Skeletal muscle satellite cell (primary cell): ENCODE data around the gene FCN3.

Source experiments
- H3K27me3 ChIP-seq: 2 replicates; pipeline ENCODE4 v1.7.0; 2013; ENCODE audit warnings: low read length; ENCODE audit not compliant: control insufficient read depth, insufficient read depth
- H3K36me3 ChIP-seq: 2 replicates; pipeline ENCODE4 v1.7.0; 2013; ENCODE audit warnings: mild to moderate bottlenecking, control low read depth, low read length; ENCODE audit not compliant: insufficient read depth
- H3K4me1 ChIP-seq: 2 replicates; pipeline ENCODE4 v1.7.0; 2013; ENCODE audit warnings: low read length; ENCODE audit not compliant: control insufficient read depth, insufficient read depth
- H3K4me2 ChIP-seq: 2 replicates; pipeline ENCODE4 v1.7.0; 2013; ENCODE audit warnings: mild to moderate bottlenecking, low read length
- H3K4me3 ChIP-seq: 2 replicates; pipeline ENCODE4 v1.7.0; 2013; ENCODE audit warnings: low read length
- H3K9ac ChIP-seq: 2 replicates; pipeline ENCODE4 v1.7.0; 2013; ENCODE audit warnings: mild to moderate bottlenecking, low read depth, low read length, moderate library complexity
- H3K9me3 ChIP-seq: replicated peaks from 2 replicates; pipeline ENCODE4 v1.7.0; 2013; ENCODE audit warnings: mild to moderate bottlenecking, control low read depth, low read length
- small RNA-seq: library from RNA; depleted of rRNA; stranded (forward); fragments of <200 nt; gene quantifications from one replicate; pipeline ENCODE3, GENCODE V24; 2012

FCN3 gene

DNA sequence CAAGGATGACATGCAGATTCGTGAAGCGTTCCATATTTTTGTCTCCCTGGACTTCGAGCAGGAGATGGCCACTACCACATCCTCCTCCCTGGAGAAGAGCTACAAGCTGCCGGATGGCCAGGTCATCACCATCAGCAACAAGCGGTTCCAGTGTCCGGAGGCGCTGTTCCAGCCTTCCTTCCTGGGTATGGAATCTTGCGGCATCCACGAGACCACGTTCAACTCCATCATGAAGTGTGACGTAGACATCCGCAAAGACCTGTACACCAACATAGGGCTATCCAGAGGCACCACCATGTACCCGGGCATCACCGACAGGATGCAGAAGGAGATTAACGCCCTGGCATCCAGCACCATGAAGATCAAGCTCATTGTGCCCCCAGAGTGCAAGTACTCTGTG is 49.3 kb downstream of the FCN3 start:
- Histone ChIP-seq H3K4me2 (no peak overlapping the region), H3K4me1 (peaks cover 25% of the 10 kb centered on the region), H3K9me3 (no peaks in the 10 kb centered on the region), H3K9ac (no peak overlapping the region), H3K27me3 (no peaks in the 10 kb centered on the region), H3K36me3 (peaks cover 40% of the 10 kb centered on the region), H3K4me3 (no peak overlapping the region)

DNA sequence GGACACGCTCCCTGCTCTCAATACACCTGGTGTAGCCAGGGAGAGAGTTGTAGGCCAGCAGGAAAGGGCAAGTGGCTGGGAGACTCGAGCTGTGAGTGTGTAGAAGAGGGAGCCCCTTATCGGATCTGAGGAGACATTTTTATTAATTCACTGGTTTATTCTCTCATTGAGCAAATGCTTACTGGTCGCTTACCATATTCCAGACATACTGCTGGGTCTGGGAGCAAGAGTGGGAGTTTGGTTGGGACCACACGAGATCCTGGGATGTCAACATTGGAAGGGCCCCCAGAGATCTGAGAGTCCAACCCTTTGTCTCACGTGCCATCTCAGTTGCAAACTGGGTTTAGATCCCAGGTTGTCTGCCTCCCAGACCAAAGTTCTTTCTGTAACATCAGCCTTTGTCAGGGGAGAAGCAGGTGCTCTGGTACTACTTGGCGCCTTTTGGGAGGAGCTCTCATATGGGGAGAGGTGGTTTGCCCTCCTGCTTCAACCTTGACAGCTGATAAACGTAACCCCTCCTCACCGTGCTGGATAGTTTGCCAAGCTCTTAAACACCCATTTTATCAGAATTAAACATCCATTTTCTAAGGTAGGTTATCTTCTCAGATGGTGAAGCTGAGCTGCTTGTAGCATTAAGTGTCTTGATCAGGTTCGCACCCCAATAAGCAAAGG is 51.9 kb downstream of the FCN3 start:
- peaks cover 29% of the 10 kb centered on the region for H3K36me3 ChIP-seq
- H3K9ac ChIP-seq, result peak overlapping the region; percentile 100
- peak overlapping the region; percentile 98 for H3K4me3 ChIP-seq
- no peaks in the 10 kb centered on the region for H3K27me3 ChIP-seq
- H3K4me2 ChIP-seq, result peak overlapping the region; percentile 90
- no peaks in the 10 kb centered on the region for H3K9me3 ChIP-seq
- H3K4me1 ChIP-seq, result peaks cover 25% of the 10 kb centered on the region

DNA sequence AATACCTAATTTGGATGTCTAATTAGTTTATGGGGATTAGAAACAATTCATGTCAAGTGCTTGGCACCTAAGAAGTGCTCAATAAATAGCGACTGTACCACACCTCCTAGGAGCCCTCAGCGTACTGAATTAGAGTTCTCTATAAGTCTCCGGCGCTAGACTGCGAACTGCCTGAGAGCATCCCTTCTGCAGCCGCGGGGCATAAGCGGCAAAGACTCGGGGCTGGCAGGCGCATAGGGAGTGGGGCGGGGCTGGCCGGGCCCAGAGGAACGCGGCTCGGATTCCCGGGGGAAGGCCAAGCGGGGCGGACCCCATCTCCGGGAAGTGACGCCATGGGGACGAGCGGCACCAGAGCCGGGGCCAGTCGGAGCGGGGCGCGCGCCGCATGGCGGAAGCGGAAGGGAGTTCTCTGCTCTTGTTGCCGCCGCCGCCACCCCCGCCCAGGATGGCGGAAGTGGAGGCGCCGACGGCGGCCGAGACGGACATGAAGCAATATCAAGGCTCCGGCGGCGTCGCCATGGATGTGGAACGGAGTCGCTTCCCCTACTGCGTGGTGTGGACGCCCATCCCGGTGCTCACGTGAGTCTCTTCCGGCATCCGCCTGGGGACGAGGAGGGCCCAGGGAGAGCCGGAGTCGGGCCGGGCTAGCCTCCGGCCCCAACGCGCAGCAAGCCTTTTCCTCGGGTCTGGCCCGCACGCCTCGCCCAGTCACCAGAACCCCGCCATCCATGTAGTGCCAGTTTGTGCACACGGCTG is 52.6 kb downstream of the FCN3 start, which contains the start of gene TMEM222:
TMEM222 (plus strand) TSS at position 351 of the 756 bp plus-strand sequence; CDS start at position 386, 35 bp downstream.
- Histone ChIP-seq H3K4me3 (peak within 1 kb of the TSS; percentile 98), H3K9me3 (no peaks in the 10 kb centered on the region), H3K4me1 (peaks cover 23% of the 10 kb centered on the region), H3K36me3 (peaks cover 26% of the 10 kb centered on the region), H3K27me3 (no peaks in the 10 kb centered on the region), H3K9ac (peak within 1 kb of the TSS; percentile 100), H3K4me2 (peak within 1 kb of the TSS; percentile 96)

Small RNAs within 50 kb of the gene (small RNA-seq; reads per million reads assigned to genes)
- gene RNU6-48P, result 0.42 reads per million
